NCI-H128 (cell line): ENCODE data around the gene CLSTN1.
A peak's percentile ranks its signal among the peaks of the same experiment; 100 is the strongest.
"Not testable (repeated sequence)": the region's sequence is repeated elsewhere in the genome, so short reads cannot be mapped to it uniquely, and the experiment has no call there.

Experiments
- DNase-seq: peaks from one replicate; lab custom pipeline; 2025; ENCODE audit not compliant: unreplicated experiment; lab: John Stamatoyannopoulos, UW

CLSTN1 gene

DNA sequence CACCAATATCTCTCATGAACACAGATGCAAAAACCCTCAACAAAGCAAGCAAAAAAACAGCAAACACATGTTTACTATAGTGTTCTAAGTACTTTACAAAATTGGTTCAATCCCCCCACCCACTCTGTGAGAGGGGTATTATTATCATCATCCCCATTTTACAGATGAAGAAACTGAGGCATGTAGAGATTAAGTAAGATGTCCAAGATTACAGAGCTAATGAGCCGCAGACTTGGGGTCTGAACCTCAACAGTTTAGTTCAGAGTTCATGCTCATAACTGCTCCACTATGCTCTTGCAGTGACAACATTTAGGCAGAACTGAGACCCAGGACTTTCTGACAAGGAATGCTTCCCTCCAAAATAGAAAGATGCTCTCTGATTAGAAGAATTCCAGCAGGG is 21.9 kb downstream of the CLSTN1 start:
- no peak for DNase-seq

DNA sequence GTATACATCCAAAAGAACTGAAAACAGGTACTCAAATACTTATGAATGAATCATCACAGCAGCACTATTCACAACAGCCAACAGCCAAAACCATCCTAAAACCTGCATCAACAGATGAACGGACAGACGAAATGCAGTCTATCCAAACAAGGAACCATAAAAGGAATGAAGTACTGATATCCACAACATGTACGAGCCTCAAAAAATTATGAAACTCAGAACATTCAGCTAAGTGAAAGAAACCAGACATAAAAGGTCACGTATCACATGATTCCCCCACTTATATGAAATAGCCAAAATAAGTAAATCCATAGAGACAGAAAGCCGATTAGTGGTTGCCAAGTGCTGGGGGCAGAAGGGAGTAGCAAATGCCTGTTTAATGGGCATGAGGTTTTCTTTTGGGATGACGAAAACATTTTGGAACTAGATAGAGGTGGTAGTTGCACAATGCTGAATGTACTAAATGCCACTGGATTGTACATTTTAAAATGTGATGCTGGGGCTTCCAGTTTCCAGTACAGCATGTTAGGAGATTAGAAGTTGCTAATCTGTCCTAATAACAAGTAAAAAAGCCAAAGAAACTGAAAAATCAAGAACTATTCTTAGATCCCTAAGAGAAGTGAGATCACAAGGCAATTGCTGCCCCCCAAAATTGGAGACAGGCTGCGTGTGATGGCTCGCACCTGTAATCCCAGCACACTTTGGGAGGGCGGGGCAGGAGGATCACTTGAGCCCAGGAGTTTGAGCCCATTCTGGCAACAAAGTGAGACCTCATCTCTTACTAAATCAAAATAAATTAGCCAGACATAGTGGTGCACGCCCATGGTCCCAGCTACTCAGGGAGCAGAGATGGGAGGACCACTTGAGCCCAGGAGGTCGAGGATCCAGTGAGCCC is 25.3 kb downstream of the CLSTN1 start:
- no peak for DNase-seq

DNA sequence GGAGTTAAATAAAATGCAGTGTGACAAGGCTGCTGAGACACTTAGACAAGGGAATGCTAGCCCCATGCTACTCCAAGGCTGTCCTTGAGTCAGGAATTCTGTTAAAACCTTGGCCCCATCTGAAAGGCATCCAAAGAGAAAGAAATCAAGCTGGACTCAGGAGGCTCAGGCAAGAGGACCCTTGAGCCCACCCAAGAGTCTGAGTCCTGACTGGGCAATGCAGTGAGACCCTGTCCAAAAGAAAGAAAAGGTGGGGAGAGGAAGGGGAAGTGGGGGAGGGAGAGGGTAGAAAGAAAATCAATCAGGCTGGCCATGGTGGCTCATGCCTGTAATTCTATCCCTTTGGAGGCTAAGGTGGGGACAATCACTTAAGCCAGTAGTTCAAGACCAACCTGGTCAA is 26.7 kb downstream of the CLSTN1 start:
- DNase-seq, result no peak

DNA sequence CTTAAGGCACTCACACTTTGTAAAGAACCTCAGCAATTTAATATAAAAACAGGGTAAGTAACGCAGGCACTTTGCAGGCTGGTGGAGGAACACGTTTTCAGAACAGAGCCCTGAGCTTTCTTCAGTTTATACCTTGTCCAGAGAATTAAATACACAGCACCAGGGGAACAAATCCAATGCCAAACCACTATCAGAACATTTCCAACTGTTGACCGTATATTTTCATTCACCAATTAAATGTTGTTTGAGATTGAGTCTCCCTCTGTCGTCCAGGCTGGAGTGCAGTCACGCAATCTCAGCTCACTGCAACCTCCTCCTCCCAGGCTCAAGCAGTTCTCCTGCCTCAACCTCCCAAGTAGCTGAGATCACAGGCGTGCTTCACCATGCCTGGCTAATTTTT is 29.7 kb downstream of the CLSTN1 start:
- DNase-seq, result no peak

DNA sequence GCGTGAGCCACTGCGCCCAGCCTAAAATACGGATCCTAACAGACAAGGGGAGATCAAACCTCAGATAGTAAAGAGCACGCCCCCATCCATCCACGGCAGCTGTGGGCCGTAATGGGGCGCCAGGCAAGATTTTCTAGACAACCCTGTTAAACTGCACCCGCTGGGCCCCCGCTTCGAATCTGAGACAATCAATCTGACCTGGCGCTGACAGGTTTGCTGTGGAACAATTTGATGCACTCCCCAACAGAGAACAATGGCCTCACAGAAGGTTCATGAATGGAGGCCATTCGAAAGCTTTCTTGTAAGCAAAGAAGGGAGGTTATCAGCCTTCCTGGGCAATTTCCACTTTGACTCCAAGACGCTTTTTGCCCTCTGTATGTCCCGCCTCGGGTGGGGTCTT is 30.5 kb downstream of the CLSTN1 start:
- DNase-seq, result no peak

DNA sequence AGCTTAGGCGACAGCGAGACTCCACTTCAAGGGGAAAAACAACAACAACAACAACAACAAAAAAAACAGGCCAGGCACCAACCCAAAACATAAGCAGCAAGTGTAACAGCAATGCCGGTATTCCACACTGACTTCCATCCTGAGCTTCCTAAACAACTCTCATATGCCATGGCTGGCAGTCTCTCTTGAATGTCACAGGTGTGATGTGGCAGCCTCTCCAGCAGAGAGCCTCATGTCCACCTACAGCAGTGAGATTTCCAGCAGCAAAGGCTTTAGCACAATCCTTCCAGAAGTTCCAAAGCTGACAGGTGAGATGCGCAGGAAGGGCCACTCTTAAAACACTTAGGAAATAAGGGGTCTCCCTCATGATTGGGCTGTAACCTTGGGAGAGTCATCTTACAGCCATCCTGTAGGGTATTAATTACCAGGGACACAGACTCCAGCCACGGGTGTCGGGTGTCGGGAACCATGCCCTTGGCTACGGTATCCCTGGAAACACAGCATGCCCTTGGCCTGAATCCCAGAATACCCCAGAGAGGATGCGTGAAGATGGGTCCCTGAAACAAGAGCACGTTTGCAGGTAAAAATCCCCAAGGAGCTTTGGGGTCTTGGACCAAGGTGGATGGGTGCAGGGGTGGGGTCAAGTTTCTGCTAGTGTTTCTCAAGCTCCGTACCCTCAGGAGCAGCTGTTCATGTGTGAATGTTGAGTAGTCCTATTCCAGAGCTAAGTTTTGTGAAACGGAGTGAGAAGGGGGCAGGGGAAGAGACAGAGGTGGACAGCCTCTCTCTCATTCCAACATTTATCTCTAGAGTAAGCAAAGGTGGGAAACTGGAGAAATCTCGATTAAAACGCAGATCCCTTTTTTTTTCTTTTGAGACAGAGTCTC is 31.4 kb downstream of the CLSTN1 start:
- DNase-seq, result peak; percentile 96

DNA sequence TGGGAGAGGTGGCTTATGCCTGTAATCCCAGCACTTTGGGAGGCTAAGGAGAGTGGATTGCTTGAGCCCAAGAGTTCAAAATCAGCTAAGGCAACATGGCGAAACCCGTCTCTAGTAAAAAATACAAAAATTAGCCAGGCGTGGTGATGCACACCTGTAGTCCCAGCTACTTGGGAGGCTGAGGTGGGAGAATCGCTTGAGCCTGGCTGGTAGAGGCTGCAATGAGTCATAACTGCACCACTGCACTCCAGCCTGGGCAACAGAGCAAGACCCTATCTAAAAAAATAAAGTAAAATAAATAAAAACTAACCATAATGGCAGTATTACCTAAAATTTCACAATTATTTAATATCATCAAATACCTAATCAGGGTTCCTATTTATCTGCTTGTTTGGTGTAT is 34.1 kb downstream of the CLSTN1 start:
- not testable (repeated sequence) for DNase-seq

DNA sequence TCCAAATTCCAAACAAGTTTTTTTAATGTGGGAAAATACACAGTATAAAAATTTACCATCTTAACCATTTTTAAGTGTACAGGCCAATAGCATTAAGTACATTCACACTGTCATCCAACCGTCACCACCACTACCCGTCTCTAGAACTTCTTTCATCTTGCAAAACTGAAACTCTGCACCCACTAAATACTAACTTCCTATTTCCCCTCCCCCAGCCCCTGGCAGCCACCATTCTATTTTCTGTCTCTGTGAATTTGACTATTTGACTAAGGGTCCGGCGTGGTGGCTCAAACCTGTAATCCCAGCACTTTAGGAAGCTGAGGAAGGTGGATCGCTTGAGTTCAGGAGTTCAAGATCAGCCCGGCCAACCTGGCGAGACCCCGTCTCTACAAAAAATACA is 36.1 kb downstream of the CLSTN1 start:
- DNase-seq, result no peak

DNA sequence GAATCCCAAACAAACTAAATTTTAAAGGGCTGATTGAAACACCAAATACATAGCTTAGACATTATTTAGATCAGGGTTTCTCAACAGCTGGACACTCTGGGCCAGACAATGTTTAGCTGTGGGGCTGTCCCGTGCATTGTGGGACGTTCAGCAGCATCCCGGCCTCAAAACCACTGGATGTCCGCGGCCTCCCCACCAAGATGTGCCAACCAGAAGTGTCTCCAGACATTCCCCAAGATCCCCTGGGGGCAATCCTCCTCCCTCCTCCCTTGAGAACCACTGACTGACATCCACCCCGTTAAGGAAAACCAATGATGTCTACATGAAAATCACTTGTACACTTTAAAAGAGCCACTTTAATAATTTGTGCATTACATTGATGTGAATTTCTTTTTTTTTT is 38.4 kb downstream of the CLSTN1 start:
- no peak for DNase-seq

DNA sequence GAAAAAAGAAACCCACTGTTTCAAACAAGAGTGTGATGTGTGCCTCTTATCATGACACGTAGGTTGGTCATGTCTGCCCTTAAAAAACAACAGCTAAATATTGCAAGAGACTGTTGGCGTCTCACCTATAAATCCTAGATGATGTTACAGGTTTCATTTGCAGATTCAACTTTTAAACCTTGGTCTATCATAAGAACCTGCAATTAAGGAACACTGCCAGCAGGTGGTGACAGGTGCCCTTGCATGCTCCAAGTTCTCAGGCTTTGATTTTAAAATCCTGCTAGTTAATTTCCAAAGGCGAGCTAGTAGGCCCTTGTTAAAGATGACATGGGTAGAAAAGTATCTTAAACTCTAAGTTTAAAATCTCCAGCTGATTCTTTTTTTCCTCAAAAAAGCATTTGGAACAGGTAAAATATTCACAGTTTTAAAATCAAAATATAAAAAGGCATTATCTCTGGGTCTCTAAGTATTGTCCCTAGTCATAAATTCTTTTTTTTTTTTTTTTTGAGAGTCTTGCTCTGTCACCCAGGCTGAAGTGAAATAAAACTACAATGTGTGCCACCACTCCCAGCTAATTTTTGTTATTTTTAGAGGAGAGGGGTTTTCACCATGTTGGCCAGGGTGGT is 39.1 kb downstream of the CLSTN1 start:
- no peak for DNase-seq

DNA sequence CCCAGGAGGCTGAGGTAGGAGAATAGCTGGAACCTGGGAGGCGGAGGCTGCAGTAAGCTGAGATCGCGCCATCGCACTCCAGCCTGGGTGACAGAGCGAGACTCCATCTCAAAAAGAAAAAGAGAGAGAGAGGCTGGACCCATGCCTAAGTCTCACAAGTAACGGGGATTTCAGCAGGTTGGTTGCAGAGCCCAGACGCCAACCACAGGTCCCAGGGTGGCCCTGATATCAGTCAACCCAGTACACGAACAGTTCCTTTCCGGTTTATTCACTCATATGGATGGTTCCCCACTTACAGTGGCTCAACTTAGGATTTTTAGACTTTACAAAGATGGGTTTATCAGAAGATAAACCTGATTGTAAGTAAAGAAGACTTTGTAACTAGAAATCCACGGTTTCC is 40.9 kb downstream of the CLSTN1 start:
- DNase-seq, result no peak

DNA sequence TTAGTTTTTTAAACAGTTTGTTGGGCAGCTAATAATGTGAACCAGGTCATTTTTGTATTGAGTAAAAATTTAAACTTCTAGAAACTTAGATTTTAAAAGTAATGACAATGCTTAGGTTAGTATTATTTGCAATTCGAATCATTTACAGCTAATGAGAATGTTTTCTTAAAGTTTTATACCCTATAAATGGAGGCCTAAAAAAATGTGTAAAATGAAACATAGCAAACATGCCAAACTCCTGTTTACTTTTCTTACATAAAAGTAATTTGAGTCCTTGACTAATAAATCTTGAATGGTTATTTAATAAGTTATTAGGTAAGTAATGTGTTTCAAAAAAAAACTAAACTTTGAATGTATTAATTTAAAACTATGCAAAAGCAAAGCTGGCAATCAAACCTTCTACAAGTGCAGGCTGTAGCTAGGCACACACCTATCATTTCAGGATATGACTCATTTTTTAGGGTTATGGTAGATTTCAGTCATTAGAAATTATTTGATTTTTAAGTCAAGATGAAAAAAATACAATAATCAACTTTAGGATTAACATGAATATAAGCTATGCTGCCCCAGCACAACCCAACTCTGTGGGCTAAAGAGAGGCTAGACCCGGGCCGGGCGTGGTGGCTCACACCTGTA is 41.5 kb downstream of the CLSTN1 start:
- no peak for DNase-seq

DNA sequence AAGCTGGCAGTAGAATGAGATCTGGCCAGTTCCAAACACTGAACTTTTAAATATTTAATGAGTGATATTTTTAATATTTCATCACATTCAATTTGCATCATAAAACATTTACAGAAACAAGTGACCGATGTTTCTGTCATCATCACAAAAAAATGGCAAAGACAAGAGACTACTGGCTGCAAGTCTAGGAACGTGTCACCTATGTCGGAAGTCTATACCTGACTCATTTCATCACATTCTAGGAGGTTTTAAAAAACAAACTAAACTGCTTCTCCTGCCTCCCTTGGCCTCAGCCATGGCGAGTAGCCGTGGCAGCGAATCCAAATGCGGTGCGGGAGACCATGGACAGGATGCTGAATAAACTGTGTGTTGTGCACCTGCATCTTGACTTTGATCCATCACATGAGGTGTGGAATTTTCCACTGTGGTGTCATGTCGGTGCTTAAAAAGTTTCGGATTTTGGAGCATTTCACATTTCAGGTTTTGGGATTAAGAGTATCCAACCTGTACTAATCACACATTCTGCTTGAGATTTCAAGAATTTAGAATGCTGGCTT is 43.1 kb downstream of the CLSTN1 start:
- no peak for DNase-seq

DNA sequence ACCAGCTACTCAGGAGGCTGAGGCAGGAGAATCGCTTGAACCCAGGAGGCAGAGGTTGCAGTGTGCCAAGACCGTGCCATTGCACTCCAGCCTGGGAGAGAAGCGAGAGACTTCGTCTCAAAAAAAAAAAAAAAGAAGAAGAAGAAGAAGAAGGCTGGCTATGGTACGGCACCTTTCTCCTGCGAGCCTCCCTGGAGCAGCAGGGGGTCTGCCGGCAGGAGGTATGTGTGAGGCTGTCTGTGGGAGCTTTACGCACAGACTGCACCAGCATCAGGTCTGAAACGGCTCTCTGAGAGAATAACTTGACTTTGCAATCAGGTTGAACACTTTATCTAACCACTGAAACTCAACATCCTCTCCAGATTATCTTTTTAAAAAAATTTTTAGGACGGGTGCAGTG is 44.9 kb downstream of the CLSTN1 start:
- DNase-seq, result no peak

DNA sequence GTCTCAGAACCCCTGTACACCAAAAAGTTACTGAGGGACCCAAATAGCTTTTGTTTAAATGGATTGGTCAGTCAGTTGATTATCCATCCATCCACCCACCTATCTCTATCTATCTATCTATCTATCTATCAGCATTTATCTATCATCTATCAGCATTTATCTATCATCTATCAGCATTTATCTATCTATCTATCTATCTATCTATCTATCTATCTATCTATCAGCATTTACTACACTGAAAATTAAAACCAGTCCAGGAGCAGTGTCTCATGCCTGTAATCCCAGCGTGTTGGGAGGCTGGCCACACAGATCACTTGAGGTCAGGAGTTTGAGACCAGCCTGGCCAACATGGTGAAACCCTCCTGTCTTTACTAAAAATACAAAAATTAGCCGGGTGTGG is 47.1 kb downstream of the CLSTN1 start:
- DNase-seq, result no peak

DNA sequence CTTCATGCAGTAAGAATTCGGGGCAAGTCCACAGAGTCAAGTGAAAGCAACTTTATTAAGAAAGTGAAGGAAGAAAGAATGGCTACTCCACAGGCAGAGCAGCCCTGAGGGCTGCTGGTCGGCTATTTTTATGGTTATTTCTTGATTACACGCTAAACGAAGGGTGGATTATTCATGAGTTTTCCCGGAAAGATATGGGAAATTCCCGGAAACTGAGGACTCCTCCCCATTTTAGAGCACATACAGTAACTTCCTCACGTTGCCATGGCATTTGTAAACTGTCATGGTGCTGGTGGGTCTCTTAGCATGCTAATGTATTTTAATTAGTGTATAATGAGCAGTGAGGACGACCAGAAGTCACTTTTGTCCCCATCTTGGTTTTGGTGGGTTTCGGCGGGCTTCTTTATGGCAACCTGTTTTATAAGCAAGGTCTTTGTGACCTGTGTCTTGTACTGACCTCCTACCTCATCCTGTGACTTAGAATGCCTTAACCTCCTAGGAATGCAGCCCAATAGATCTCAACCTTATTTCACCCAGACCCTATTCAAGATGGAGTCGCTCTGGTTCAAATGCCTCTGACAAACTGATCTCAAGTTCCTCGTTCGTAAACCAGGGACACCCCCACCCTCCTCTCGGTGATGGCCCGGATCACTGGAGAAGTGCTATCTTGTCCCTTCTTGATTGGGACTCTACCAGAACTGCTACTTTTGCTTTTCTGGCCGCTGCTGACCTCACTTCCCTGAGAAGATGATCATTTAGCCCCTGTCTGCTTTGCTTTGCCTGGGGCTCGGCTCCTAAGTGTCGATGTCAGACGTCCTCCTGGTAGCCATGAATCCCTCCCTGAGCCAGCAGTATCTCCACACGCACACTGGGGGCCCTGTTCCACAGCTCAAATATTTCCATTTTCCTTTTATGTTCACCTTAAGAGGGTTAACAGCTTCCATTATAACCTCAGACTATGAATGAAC is 48.8 kb downstream of the CLSTN1 start:
- no peak for DNase-seq

DNA sequence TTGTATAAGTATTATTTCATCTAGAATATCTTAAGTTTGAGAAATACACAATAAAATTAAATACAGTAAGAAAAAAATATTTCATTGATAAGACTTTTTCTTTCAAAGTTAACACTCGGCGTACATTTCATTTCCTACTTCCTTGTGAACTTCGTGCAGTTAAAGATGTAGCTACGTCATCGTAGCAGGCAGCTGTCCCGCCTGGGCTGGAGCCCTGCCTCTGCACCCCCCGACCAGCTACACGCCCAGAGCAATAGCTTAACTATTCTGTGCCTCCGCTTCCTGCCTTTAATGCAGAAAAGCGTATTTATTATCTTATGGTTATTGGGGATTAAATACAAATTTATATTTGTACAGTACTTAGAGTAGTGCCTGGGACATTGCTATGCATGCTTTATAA is 53.5 kb downstream of the CLSTN1 start:
- DNase-seq, result no peak

DNA sequence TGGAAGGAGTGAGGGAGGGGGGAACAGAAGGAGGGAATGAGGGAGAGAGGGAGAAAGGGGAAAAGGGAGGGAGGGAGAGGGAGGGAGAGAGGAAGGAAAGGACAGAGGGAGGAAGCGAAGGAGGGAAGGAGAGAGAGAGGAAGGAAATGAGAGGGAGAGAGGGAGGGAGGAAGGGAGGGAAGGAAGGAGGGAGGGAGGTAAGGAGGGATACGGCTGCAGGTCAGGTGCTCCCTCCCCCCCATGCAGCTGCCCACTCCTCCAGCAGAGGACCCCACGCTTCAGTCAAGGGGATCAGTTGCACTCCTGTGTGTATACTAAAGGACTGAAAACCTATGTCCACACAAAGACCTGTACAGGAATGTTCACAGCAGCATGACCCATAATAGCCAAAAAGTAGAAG is 54.8 kb downstream of the CLSTN1 start:
- no peak for DNase-seq

DNA sequence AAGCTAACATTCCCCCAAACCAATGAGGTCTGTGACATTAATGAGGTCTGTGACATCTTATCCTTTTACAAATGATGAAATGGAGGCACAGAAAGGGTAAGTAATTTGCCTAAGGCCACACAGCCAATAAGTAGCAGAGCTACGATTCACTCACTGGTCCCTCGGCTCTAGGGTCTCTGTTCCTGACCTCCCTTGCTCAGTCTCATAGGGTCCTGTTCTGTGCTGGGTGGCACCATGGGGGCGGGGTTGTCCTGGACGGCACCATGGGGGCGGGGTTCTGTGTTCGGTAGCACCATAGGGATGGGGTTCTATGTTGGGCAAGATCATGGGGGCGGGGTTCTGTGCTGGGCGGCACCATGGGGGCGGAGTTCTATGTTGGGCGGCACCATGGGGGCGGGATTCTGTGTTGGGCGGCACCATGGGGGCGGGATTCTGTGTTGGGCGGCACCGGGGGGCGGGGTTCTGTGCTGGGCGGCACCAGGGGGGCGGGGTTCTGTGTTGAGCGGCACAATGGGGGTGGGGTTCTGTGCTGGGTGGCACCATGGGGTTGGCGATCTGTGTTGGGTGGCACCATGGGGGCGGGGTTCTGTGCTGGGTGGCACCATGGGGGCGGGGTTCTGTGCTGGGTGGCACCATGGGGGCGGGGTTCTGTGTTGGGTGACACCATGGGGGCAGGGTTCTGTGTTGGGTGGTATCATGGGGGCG is 55.6 kb downstream of the CLSTN1 start:
- no peak for DNase-seq
